22Rv1 (cell line): ENCODE data around the gene RAB11A.

Source experiments
- ZFX ChIP-seq: fragments of 450-650 bp; IDR thresholded peaks from 2 replicates; pipeline ENCODE4 v1.6.1; 2017; ENCODE audit warnings: antibody characterized with exemption, borderline replicate concordance
- TF ChIP-seq, protein P1 (sequence below): fragments of 450-650 bp; IDR thresholded peaks from 2 replicates; pipeline ENCODE4 v1.5.1; 2017; ENCODE audit warnings: mild to moderate bottlenecking

DNA sequence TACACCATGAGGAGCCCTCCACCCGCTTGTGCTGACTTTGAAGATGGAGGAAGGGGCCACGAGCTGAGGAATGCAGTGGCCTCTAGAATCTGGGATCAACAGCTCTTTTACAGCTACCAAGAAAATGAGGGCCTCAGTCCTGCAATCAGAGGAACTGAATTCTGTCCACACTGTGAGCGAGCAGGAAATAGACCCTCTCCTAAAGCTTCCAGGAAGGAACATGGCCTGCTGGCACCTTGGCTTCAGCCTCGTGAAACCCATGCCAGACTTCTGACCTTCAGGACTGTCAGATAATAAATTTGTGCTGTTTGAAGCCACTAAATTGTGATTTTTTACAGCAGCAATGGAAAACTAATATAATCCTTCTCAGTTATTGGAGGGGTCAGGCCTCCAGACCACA is 61.9 kb downstream of the RAB11A start:
- TF ChIP-seq, protein P1, sequence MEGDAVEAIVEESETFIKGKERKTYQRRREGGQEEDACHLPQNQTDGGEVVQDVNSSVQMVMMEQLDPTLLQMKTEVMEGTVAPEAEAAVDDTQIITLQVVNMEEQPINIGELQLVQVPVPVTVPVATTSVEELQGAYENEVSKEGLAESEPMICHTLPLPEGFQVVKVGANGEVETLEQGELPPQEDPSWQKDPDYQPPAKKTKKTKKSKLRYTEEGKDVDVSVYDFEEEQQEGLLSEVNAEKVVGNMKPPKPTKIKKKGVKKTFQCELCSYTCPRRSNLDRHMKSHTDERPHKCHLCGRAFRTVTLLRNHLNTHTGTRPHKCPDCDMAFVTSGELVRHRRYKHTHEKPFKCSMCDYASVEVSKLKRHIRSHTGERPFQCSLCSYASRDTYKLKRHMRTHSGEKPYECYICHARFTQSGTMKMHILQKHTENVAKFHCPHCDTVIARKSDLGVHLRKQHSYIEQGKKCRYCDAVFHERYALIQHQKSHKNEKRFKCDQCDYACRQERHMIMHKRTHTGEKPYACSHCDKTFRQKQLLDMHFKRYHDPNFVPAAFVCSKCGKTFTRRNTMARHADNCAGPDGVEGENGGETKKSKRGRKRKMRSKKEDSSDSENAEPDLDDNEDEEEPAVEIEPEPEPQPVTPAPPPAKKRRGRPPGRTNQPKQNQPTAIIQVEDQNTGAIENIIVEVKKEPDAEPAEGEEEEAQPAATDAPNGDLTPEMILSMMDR = no peak
- TF ChIP-seq ZFX = no peak
